Islet of Langerhans (tissue), 1 donor: ENCODE measurements around the gene SYT17.

Source experiments
- FAIRE-seq: peaks from one replicate; lab custom pipeline; 2011; peaks lifted over from hg19 to GRCh38; lab: Jason Lieb, UNC

Gene SYT17, protein sequence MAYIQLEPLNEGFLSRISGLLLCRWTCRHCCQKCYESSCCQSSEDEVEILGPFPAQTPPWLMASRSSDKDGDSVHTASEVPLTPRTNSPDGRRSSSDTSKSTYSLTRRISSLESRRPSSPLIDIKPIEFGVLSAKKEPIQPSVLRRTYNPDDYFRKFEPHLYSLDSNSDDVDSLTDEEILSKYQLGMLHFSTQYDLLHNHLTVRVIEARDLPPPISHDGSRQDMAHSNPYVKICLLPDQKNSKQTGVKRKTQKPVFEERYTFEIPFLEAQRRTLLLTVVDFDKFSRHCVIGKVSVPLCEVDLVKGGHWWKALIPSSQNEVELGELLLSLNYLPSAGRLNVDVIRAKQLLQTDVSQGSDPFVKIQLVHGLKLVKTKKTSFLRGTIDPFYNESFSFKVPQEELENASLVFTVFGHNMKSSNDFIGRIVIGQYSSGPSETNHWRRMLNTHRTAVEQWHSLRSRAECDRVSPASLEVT

DNA sequence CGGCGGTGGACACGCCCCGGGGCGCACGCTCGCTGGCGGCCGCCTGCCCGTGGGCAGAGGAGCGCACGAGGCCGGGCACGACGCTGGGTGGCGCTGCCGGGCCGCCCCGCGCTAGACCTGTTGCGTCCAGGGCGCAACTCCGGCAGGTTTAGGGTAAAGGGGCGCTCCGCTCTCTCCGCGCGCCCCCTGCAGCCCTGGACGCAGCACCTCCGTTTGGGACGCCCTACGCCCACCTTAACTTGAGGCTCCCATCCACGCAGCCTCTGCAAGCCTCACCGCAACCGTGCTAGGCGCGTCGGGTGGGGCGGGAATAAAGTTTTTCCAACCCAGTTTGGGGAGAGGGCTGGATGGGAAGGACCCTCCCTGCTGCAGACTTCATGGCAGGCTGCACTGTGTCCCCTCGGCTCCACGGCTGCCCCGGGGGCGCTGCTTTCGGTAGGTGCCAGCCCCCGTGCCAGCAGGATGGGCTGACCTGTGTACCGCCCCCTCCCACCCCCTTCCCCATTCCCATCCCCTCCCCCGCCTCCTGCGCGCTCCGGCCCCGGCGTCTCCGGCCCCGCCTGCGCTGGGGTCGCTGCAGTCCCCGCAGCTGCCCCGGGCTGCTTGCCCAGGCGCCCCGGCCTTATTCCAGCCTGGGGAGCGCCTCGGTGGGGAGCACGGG, at the start of gene SYT17:
SYT17 (plus strand) TSS at position 531 of the 661 bp plus-strand sequence. CDS start 407 bp downstream, outside the sequence.
- FAIRE-seq: no peak

DNA sequence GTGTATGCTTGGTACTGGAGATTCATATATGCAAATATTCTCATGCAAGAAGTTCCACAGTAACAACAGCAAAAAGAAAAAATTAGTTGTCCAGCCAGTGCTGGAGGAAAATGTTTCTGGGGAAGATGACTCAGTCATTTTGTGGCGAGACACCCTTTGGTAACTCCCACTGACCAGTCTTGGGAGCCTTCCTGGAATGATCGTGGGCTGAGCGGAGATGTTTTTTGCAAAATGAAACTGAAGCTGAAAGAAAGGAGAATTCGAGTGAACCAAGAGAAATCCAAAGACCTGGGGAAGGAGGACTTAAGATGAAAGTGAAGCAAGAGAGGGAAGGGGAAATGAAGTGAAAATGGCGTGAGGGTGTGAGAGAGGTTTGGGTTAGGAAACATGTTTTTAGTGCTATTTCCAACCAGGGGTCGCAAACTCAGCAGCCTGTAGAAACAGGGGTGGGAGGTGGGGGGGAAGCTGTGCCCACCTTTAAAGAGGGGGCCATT, 49.1 kb upstream of the SYT17 start:
- no peak for FAIRE-seq

DNA sequence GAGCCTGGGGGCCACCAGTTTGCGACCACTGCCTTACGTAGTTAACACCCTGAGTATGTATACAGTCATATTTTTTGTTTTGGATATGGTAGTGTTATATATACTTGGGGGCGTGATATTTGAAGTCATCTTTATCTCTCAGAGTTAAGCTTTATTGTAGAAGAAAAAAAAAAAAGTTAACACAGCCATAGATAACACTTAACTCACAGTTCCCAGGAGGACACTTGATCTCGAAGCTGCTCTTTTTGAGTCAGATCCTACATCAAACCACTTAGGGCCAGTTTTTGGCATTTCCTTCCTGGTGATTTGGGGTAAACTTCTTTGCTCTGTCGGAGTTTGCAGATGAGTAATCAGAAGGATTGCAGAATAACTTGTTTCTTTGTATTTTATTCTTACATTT, 48.5 kb upstream of the SYT17 start:
- no peak for FAIRE-seq

DNA sequence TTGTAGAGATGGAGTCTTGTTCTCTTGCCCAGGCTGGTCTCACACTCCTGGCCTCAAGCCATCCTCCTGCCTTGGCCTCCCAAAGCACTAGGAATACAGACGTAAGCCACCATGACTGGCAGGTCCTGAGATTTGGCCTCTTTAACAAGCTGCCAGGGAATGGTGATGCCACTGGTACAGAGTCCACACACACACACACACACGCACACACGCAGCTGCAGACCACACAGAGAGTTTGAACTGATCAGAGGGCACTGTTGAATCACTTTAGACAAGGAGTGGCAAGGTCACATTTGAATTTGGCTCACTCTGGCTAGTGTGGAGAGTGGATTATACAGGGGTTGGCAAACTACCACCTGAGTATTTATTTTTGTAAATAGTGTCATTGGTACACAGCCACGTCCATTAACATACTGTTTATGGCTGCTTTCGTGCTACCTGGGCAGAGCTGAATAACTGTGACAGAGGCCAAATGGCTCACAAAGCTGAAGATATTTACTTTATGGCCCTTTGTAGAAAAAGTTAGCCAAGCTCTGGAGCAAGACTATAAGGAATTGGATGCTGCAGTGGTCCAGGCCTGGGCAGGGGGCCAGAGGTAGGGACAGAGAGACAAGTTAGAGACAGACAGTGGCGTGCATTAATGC, 44.4 kb upstream of the SYT17 start:
- no peak for FAIRE-seq

DNA sequence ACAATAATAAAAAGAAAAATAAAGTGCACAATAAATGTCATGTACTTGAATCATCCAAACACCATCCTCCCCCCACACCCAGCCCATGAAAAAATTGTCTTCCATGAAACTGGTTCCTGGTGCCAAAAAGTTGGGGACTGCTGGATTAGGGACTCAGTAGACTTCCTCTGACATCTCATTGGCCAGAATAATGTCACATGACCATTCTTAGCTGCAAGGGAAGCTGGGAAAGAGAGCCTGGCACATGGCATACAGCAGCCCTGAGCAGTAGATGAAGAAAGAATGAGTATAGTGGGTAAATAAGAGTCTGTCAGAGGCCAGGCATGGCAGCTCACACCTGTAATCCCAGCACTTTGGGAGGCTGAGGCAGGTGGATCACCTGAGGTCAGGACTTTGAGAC, 41.7 kb upstream of the SYT17 start:
- no peak for FAIRE-seq

DNA sequence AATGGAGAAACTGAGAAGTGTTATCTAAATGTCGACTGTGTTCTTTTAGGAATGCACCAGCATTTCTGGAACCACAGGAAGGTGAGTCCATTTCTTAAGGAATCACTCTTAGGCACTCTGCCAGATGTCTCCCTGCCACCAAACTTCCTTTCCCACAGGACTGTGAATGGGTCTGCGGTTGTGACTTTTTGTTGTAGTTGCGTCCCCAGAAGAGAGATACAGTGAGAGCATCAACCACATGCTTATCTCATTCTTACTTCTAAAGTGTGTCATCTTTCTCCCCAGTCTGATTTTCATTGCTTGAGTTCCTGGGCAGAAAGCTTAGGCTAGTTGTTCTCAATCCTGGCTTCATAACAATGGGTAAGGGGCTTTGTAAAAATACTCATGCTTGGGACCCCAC, 40.8 kb upstream of the SYT17 start:
- no peak for FAIRE-seq

DNA sequence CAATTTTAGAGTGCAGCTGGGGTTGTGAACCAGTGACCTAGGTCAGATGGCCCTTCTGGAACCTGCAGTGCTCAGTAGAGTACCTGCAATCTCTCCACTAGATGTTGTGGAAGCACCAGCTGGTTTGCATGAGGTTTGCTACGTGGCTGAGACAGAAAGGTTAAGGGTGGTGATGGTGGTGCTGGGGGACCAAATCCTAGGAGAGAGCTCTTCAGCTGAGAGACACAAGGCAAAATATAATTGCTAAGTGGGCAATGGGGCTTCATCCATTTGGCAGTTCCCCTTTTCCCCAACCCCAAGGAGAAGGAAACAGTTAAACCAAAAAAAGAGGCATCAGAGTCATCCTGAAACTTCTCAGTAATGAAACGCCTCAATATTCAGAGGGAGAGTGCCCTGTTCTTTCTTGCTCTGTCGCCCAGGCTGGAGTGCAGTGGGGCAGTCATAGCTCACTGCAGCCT, 40.3 kb upstream of the SYT17 start:
- FAIRE-seq: no peak

DNA sequence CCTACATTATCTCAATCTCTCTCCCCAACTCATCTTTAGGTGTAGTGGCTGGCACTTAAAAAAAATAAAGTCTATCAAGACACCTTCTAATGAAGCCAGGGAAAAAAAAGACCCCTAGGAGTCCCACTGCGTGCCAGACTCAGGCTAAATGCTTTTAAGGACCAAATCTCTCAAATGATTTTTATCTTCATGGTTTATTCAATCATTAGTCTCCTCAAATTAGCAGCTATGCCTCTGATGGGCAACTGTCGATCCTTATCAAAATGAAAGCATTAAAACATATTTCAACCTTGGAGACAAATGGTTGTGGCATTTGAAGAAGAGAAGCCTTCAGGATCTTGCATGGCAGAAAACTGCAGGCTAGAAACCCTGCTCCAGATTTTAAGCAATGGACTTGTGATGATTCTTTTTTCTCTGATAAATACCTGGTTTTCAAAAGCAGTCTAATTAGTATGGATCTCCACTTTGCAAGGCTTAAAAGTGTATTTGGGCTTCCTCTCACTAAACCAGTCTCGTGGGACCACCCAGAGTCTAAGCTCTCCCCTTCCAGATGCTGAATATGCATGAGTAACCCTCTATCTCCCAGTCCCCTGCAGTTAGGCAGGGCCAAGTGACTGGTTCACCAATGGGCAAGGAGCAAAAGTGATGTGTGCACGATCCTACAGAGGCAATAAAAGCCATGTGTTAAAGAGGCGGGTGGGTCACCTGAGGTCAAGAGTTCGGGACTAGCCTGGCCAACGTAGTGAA, 39.4 kb upstream of the SYT17 start:
- FAIRE-seq: no peak

DNA sequence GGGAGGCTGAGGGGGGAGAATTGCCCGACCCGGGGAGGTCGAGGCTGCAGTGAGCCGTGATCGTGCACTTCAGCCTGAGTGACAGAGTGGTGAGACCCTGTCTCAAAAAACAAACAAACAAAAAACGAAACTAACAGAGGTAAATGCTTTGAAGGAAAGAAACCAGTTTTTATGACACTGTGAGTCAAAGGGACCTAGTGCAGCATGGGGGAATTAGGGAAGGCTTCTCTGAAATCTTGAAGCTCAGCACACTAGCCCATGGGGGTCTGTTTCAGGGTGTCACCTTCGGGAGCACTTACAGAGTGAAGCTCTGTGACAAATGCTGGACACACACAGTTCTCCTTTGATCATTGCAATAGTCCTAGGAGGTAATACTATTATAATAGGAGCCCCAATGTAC, 37.7 kb upstream of the SYT17 start:
- no peak for FAIRE-seq

DNA sequence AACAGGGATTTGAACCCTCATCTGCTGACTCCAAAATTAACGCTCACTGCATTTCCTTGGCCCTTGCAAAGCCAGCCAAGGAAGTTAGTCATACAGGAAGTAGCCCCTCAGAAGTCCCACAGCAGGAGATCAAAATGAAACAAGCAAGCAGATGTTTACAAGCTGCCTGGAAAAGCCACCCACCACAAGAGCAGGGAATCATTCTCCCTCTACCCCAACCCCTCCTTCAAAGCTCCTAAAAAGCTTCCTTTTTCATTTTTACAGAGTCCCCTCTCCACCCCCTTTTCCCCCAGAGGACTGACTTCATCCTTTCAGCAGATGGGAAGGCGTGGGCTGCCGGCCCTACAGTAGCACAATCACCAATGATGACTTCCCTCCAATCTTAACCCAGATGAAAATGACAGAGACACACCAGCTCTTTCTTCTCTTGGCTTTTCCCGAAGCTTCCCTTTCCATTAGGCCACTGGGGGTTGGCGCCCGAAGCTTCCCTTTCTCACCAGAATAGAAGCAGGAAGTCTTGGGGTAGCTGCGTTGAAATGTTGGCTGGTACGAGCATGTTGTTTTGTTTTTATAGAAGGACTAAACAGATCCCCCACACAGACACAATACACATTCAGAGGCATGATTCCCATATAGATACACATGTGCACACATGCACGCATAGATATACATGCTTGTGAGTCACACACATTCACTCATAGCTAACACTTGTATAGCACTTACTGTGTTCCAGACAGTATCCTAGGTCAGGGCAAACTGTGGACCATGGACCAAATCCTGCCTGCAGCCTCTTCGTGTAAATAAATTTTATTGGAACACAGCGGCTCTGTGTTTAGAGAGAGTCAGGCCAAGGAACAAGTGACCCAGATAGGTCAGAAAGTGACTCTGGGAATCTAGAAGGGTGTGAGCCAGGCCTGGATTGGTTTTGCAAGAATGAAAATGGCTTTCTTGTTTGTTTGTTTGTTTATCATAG, 36.9 kb upstream of the SYT17 start:
- FAIRE-seq: no peak

DNA sequence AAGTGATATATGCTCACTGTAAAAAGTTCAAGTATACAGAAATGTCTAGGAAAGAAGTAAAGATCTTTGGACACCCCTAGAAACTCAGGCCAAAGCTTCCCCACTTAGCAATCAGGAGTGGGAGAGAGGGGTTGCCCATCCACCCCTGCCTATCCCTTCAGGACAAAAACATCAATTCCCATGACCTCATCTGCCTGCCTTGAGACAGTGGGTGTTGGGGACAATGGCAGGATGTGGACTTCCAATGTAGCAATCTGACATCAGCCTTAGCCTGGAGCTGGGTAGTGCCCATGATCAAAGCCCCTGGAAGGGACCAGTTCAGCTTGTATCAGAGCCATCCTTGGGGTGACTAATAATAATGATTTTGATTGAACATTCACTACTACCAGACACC, 36.2 kb upstream of the SYT17 start:
- FAIRE-seq: no peak

DNA sequence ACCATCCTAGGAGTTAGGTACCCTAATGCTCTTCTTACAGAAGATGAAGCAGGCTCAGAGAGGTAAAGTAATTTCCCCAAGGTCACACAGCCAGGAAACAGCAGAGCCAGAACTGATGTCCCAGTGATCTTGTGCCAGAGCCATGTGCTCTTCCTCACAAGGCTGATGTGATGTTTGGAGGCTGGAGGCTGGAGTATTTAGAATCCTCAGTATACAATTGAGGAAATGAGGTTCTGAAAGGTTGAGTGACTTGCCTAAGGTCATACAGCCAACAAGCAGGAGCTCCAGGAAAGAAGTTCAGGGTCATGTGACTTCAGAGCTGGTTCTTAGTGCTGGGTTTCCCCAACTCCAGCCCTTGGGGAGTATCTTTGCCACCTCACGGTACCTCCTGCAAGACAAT, 35.8 kb upstream of the SYT17 start:
- FAIRE-seq: no peak

DNA sequence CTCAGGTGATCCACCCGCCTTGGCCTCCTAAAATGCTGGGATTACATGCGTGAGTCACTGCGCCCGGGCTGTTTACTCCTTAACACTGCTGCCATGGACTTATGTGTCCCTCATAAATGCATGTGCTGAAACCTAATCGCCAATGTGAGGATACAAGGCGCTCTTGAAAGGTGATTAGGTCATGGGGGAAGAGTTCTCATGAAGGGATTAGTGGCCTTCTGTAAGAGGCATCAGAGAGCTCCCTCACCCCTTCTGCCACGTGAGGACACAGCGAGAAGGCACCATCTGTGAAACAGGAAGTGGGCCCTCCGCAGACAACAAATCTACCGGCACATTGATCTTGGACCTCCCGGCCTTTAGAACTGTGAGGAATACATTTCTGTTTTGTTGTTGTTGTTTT, 35.1 kb upstream of the SYT17 start:
- no peak for FAIRE-seq

DNA sequence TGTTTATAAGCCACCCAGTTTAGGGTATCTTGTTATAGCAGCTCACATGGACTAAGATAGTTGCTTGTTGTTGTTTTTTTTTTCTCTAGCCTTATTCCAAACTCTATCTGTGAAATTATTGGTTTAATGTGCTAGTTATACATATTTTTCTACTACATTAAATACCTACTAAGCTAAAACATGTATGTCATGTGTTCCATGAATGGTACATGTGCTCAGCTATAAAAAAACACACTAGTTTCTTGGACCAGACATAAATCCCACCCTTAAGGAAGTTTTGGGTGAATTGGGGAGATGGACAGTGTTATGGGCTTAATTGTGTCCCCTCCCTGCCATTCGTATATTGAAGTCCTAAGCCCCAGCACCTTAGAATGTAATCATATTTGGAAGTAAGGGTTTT, 34.4 kb upstream of the SYT17 start:
- FAIRE-seq: no peak

DNA sequence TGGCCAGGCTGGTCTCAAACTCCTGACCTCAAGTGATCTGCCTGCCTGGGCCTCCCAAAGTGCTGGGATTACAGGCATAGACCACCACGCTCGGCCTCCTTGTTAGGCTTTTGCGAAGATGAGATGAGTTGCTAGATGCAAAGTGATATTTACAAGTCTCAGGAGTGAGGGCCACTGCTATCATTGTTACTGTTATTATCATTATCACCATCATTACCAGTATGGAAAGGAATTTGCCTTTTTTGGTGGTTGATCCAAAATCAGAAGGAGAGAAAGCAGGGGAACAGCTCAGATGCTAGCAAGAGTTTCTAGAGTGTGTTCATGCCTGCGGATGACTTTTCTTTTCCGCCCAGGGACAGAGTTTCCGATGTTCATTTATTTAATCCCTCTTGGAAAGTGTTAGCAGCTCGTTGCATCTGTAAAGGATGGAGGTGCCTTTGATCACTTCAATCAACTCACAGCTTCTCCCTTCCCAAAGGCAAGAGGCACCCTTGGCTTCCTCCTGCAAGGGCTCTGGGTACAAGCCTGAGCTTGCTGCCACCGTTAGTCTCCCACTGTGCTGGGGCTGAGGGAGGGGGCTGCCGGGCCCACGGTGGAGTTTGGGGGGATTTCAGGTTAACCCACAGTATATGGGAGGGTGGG, 32.7 kb upstream of the SYT17 start:
- FAIRE-seq: no peak

DNA sequence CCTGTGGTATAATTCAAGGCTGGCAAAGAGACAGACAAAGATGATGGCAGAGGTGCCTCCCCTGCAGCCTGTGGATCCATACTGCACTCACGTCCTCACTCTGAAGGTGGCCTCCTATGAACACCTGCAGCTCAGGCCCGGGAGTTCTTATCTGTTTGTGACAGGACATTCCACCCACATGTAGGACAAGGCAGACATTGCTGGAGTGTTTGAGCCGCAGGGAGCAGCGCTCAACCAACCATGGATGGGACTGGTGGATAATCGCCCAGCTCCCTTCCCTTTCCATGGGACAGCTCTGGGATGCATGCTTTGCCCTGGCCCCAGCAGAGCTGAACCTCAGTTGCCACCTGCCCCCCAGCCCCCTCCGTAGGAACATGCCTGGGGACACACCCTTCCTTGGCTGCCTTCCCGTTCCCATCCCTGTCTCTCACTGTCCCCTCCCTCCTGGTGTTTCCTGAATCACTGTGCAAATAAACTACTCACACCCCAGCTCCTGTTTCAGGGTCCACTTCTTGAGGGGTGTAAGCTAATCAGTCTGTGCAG, 32.1 kb upstream of the SYT17 start:
- no peak for FAIRE-seq

DNA sequence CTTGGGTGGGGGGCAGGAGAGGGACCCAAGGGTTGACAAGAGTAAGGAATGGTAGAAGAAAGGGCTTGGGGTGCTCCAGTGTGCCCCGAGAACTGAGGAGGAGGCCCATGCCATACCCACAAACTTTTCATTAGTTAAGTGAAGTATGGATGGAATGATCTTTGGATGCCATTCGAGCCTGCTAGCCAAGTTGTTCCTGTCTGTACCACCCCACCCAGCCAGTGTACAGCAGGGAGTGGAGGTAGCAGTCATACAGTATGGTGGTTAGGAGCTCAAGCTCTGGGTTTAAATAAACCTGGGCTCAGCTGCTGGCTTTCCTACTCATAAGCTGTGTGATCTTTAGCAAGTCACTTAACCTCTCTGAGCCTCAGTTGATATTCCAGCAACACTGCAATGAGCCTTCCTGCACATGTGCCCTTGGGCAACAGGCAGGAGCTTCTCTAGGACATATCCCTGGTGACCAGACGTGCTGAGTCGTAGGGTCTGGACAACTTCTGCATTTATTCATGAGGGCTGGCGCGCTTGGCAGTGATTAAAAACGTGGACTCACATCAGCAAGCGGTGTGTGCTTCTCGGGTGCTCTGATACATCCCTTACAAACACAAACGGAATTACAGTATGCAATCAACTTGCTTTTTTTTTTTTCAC, 31.4 kb upstream of the SYT17 start:
- FAIRE-seq: no peak

DNA sequence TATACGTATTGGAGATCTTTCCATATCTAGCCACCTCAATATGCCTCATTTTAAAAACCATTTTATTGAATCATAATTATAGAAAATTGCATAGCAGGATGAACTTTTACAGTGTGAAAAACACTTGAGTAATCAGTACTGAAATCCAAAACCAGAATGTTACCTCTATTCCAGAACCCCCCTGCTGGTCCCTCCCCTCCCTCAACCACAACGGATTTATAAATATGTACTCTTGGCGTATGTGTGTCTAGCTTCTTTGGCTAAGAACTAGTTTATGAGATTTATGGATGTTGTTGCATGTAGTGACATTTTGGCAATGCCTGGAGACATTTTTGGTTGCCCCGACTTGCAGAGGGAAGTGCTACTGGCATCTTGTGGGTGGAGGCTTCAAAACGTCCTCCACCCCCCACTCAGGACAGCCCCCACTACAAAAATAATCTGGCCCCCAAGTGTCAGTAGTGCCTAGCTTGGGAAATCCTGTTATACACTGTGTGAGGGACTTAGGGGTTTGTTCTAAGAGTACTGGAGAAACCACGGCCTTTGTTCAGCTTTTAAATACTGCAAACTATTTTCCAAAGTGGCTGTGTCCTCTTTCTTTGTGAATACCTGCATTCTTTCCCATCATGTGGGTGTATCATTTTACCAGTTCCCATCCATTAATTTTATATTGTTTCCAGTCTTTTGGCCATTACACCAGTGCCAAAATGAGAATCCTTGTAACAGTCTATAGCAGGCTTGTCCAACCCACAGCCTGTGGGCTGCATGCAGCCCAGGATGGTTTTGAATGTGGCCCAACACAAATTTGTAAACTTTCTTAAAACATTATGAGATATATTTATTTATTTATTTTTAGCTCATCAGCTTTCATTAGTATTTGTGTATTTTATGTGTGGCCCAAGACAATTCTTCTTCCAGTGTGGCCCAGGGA, 30.6 kb upstream of the SYT17 start:
- no peak for FAIRE-seq

DNA sequence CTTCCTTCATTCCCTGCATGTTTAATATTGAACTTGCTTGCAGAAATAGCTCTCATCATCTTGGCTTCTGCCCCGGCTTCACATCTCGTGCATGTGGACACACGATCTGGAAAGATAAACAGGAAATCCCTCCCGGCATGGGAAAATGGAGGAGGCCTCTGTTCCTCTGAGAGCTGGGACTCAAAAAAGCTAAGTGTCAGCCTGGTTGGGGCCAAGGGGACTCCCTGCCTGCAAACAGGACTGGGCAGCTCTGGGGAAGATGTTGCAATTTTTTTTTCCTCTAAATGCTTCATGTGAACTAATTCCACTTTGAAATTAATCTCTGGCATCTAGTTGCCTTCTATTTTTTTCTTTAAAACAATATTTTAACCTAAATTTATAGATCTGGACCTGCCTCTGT, 29.4 kb upstream of the SYT17 start:
- no peak for FAIRE-seq
